GM18505 (cell line): ENCODE results near the gene SPOP.
"Not testable (repeated sequence)": the region's sequence is repeated elsewhere in the genome, so short reads cannot be mapped to it uniquely, and the experiment has no call there.

Experiments
- ATAC-seq: cut with Tn5 transposase; IDR thresholded peaks from one replicate; pipeline ENCODE4 v1.9.1; 2021; ENCODE audit not compliant: unreplicated experiment
- POLR2A ChIP-seq: IDR thresholded peaks from 4 replicates; pipeline ENCODE4 v1.6.1; 2011; ENCODE audit warnings: borderline replicate concordance; ENCODE audit not compliant: insufficient read depth, insufficient read length; ENCODE audit errors: extremely low read depth

Gene SPOP

GRCh38 chr17:49567104-49567521, 110.8 kb downstream of the SPOP start:
- TF ChIP-seq POLR2A = no peak
- ATAC-seq = no peak

GRCh38 chr17:49566668-49567071, 111.2 kb downstream of the SPOP start:
- ATAC-seq = no peak
- no peak for TF ChIP-seq POLR2A

GRCh38 chr17:49565948-49566491, 111.9 kb downstream of the SPOP start:
- ATAC-seq = no peak
- TF ChIP-seq POLR2A = no peak

GRCh38 chr17:49564638-49565037, 113.3 kb downstream of the SPOP start:
- no peak for ATAC-seq
- TF ChIP-seq POLR2A = no peak

- TF ChIP-seq POLR2A = no peak
Measured at GRCh38 chr17:49557312-49558024, 120.4 kb downstream of the SPOP start.

GRCh38 chr17:49556223-49556943, 121.5 kb downstream of the SPOP start:
- ATAC-seq = no peak
- no peak for TF ChIP-seq POLR2A

More at GRCh38 chr17:49557312-49558024, 120.4 kb downstream of the SPOP start:
- ATAC-seq = no peak

- ATAC-seq = no peak
- no peak for TF ChIP-seq POLR2A
Measured at GRCh38 chr17:49555495-49556222, 122.2 kb downstream of the SPOP start.

GRCh38 chr17:49554694-49555494, 123.0 kb downstream of the SPOP start:
- TF ChIP-seq POLR2A = no peak
- no peak for ATAC-seq

- ATAC-seq = no peak
- TF ChIP-seq POLR2A = no peak
Measured at GRCh38 chr17:49553676-49554335, 124.1 kb downstream of the SPOP start.

GRCh38 chr17:49552070-49552751, 125.7 kb downstream of the SPOP start:
- no peak for ATAC-seq

GRCh38 chr17:49551221-49552069, 126.5 kb downstream of the SPOP start:
- no peak for ATAC-seq
- no peak for TF ChIP-seq POLR2A

More at GRCh38 chr17:49552070-49552751, 125.7 kb downstream of the SPOP start:
- no peak for TF ChIP-seq POLR2A

GRCh38 chr17:49550764-49551163, 127.1 kb downstream of the SPOP start:
- ATAC-seq = not testable (repeated sequence)
